Measurements from ENCODE around the gene SAP30L.

DNA sequence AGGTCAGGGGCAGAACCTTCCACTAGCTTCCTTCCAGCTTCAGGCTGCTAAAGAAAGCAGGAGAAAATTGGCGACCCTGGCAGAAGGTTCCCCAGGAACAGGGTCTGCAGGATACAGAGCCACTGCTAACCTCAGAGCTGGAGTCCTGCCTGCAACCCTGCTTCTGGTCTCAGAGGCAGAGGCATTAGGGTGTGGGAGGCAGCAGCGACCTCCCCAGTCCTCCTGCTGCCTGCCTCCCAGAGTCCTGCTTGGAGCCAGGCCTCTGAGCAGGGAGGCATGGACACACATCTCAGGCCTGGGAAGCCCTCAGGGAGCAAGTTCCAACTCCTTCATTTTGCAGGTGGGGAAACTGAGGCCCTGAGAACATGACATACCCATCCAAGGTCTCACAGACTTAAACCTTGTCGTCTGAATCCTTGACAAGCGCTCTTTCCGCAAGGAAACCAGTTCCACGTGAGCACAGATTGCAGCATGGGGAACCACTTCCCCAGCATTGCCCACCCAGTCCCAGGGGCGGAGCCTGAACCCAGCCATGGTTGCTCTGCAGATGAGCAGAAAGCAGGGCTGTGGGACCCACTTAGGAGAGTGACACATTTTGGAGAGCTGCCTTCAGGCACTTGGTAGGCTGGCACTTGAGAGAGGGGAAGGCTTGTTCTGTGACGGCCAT lies 60.4 kb downstream of the SAP30L start:
- no peak for TF ChIP-seq SP1 (IDR thresholded peaks at IDR 0.05)
- TF ChIP-seq RAD21 (IDR thresholded peaks at IDR 0.05): no peak
- TF ChIP-seq CTCF (IDR thresholded peaks at IDR 0.05; ENCODE audit: low read depth, low read length, missing input control): no peak
